ENCODE results near the gene FBXO7.

The FBXO7 gene

GRCh38 chr22:32462452-32462851 is 12.2 kb upstream of the FBXO7 start:
- TF ChIP-seq, protein P1, sequence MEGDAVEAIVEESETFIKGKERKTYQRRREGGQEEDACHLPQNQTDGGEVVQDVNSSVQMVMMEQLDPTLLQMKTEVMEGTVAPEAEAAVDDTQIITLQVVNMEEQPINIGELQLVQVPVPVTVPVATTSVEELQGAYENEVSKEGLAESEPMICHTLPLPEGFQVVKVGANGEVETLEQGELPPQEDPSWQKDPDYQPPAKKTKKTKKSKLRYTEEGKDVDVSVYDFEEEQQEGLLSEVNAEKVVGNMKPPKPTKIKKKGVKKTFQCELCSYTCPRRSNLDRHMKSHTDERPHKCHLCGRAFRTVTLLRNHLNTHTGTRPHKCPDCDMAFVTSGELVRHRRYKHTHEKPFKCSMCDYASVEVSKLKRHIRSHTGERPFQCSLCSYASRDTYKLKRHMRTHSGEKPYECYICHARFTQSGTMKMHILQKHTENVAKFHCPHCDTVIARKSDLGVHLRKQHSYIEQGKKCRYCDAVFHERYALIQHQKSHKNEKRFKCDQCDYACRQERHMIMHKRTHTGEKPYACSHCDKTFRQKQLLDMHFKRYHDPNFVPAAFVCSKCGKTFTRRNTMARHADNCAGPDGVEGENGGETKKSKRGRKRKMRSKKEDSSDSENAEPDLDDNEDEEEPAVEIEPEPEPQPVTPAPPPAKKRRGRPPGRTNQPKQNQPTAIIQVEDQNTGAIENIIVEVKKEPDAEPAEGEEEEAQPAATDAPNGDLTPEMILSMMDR (IDR thresholded peaks at IDR 0.05; ENCODE audit: low read depth, low read length, missing control alignments), result no peak
- no peak for DNase-seq (ENCODE audit: low read depth)
- no peak overlapping the region for H3K4me3 ChIP-seq (ENCODE audit: low read depth, low read length)

DNA sequence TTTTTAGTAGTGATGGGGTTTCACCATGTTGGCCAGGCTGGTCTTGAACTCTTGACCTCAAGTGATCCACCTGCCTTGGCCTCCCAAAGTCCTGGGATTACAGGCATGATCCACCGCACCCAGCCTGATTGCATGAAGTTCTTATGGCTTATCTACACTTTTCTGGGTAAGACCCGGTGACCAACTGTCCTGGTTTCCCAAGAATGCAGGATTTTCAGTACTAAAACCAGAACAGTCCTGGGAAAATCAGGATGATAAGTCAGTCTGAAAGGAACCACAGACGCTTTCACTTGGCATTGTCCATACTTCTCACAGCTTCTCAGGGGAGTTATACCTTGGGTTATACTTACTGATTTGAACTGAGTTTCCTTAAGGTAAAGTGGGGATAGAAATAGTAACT is 8.9 kb upstream of the FBXO7 start:
- no peak overlapping the region for H3K4me3 ChIP-seq (ENCODE audit: low read depth, low read length)
- TF ChIP-seq, protein P1 (IDR thresholded peaks at IDR 0.05; ENCODE audit: low read depth, low read length, missing control alignments), result no peak
- DNase-seq (ENCODE audit: low read depth), result no peak

DNA sequence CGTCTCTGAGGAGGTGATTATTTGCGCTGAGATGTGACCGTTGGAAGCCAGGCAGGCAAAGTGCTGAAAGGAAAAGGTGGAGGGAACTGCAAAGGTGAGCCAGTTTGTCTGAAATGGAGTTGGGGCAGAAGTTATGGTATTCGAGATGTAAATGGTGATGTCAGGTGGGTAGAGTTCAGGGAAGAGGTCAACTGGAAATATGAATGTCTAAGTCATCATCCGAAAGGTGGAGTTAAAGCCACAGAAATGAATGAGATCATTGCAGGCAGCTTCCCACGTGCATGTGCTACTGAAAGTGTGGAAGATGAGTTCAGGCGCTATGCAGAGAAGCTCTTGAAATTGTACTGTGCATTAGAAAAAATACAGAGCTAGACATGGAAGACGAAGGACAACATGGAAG is 8.1 kb upstream of the FBXO7 start:
- DNase-seq (ENCODE audit: low read depth), result no peak
- TF ChIP-seq, protein P1 (IDR thresholded peaks at IDR 0.05; ENCODE audit: low read depth, low read length, missing control alignments), result no peak
- H3K4me3 ChIP-seq (ENCODE audit: low read depth, low read length), result no peak overlapping the region

GRCh38 chr22:32469799-32470212 is 4.8 kb upstream of the FBXO7 start:
- H3K4me3 ChIP-seq (ENCODE audit: low read depth, low read length), result no peak overlapping the region
- TF ChIP-seq, protein P1 (IDR thresholded peaks at IDR 0.05; ENCODE audit: low read depth, low read length, missing control alignments), result no peak
- no peak for DNase-seq (ENCODE audit: low read depth)

DNA sequence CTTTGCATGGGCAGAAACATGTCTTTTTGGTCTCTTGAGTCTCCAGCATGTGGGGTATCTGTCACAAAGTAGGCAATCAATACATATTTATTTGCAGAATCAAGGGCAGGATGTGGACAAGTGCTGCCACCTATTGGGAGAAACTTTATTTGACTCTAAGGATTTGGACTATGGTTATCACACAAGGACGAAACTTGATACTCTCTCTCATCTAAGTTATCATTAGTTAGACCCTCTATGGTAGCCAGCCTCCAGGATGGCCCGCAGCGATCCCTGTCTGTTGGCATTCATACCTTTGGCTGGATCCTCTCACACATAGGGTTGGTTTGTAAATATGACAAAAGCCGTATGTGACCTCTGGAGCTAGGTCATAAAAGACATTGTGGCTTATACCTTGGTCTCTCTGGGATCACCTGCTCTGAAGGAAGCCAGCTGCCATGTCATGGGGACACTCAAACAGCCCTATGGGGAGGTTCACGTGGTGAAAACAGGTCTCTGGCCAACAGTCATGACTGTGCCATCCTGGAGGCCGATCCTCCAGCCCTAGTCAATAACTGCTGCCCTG is 1.1 kb upstream of the FBXO7 start:
- peak overlapping the region; percentile 93; the same call in 1 of the 2 replicates for H3K4me3 ChIP-seq (ENCODE audit: low read depth, low read length)
- TF ChIP-seq, protein P1 (IDR thresholded peaks at IDR 0.05; ENCODE audit: low read depth, low read length, missing control alignments), result peak; percentile 60
- DNase-seq (ENCODE audit: low read depth), result no peak

GRCh38 chr22:32475468-32476010 is 928 bp downstream of the FBXO7 start:
- TF ChIP-seq, protein P1 (IDR thresholded peaks at IDR 0.05; ENCODE audit: low read depth, low read length, missing control alignments), result no peak
- DNase-seq (ENCODE audit: low read depth), result no peak
- peak overlapping the region; percentile 93 for H3K4me3 ChIP-seq (ENCODE audit: low read depth, low read length)

All from GM12864 (cell line).